Vagina (tissue), 2 donors: ENCODE results near the gene ADCK2.

Source experiments
- POLR2A ChIP-seq, 2 donors: fragments of 450-650 bp; IDR thresholded peaks; one replicate each; pipeline ENCODE4 v1.6.1; 2017; ENCODE audit warnings: antibody characterized with exemption in 2 of 2, mild to moderate bottlenecking in 2 of 2, moderate library complexity in 2 of 2
- TF ChIP-seq, protein P1 (sequence below), 3 experiments: fragments of 450-650 bp in 2 of 3; fragments of 200-600 bp in 1 of 3; sonication (generic) in 1 of 3; IDR thresholded peaks; one replicate each; pipeline ENCODE4 v1.5.1; 2017 to 2019; ENCODE audit warnings: antibody characterized with exemption in 3 of 3, mild to moderate bottlenecking in 2 of 3, moderate library complexity in 2 of 3

DNA sequence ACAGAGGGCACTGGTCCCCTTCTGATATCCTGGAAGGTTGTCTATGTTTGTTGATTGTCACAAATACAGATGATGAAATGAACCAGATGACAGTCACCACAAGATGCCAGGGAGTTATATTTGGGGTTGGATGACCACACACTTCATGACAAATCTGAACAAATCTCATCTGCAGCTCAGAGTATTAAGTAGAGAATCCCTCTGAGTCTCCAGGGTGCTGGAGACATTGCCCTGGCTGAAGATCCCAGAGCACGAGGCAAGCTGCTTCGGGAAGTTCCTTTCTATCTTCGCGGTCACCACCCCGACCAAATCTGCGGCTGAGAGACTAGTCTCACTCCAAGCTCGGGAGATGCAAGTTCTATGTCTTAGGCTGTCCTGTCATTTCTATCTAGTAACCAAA lies 41.1 kb upstream of the ADCK2 start:
- TF ChIP-seq, protein P1, sequence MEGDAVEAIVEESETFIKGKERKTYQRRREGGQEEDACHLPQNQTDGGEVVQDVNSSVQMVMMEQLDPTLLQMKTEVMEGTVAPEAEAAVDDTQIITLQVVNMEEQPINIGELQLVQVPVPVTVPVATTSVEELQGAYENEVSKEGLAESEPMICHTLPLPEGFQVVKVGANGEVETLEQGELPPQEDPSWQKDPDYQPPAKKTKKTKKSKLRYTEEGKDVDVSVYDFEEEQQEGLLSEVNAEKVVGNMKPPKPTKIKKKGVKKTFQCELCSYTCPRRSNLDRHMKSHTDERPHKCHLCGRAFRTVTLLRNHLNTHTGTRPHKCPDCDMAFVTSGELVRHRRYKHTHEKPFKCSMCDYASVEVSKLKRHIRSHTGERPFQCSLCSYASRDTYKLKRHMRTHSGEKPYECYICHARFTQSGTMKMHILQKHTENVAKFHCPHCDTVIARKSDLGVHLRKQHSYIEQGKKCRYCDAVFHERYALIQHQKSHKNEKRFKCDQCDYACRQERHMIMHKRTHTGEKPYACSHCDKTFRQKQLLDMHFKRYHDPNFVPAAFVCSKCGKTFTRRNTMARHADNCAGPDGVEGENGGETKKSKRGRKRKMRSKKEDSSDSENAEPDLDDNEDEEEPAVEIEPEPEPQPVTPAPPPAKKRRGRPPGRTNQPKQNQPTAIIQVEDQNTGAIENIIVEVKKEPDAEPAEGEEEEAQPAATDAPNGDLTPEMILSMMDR (IDR thresholded peaks at IDR 0.05), result no peak
- no peak for TF ChIP-seq POLR2A (IDR thresholded peaks at IDR 0.05)
